Right ventricle myocardium superior (tissue), 1 donor: Measurements from ENCODE around the gene SMIM35. TPM values are rescaled to one million over a fixed set of nuclear protein-coding genes. Genes with fewer than 3 reads are reported as not detected.

Experiments
- ATAC-seq: fragments of 200-7000 bp; cut with Tn5 transposase; one replicate; pipeline ENCODE4 v1.9.1; 2020; ENCODE audit warnings: mild to moderate bottlenecking; ENCODE audit not compliant: poor library complexity
- DNase-seq: peaks from one replicate; pipeline ENCODE4 v3.0.0-alpha.2; 2020
- intact Hi-C: fragments of 100-400 bp; cut with DNase I; formaldehyde crosslinking; loops from one replicate; pipeline ENCODE4 v1.11.2; 2022
- total RNA-seq: library from RNA; stranded (reverse); fragmentation: NEBNext Ultra II Directional; extraction: Animal tissue kit (Norgen Biotek cat#: 25700); gene quantifications from one replicate; pipeline ENCODE4 v1.2.1, GENCODE V29; 2021
- donor health status: DM: no; HTN: yes; CAD: no; lungs with severe emphysema.

Gene SMIM35
- total RNA-seq, 1 donor from 2014 or later, result not detected

DNA sequence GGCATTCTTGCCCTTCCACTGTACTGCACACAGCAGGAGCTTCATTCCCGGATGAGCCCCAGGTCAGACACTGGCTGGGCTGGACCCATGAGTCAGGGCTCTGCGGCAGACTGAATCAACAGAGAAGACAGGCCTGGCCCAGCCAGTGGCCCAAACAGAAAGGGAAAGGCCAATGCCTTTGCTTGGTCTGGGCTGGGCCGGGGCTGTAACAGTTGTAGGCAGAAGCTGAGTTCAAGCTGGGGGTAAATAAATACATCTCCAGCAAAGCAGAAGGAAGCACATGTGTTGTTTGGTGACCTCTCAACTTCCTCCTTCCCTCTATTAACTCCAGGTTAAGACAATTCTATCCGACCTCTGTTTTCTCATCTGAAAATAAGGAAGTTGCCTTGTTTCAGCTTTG, 1.8 kb upstream of the SMIM35 start:
- peak; percentile 28 for ATAC-seq
- peak; percentile 56 for DNase-seq
- intact Hi-C loops, result no loop called here

- ATAC-seq, result no peak
- DNase-seq, result no peak
- intact Hi-C loops, result no loop called here
Observed at GRCh38 chr11:118087931-118088330, 1.2 kb upstream of the SMIM35 start.

GRCh38 chr11:118084656-118085055, 2.1 kb downstream of the SMIM35 start:
- DNase-seq (no peak), ATAC-seq (no peak)
- intact Hi-C loops, result no loop called here

GRCh38 chr11:118084247-118084646, 2.5 kb downstream of the SMIM35 start:
- no peak for DNase-seq
- intact Hi-C loops, result no loop called here
- peak; percentile 85 for ATAC-seq

DNA sequence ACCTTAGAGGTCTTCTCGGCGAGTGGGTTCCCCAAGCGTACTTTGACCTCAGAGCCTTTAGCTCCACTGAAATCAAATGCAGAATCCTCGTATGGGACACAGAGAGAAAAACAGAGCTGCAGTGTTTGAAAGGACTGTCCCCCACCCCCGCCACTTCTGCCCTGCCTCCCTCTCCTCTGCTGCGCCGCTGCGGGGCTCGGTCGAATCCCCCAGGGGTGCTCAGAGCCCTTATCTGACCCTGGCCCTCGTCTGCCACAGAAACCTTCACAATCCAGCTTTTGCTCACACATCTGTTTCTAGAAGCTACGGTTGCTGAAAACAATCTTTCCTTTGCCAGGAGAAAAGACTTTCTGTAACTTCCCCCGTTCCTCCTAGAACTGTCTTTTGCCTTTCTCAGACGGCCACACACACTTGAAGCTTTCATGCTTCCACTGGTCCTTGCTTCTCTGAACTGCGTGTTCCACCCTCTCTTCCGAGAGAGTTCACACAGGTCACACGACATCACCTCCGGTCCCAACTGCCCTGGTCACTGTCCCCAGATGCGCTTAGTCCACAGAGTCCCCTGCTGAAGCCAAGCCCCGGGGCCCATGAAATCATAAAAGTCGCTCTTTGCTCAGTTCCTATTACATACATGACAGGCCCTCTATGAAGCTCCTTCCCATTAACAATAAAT, 3.7 kb downstream of the SMIM35 start:
- ATAC-seq (peak; percentile 18), DNase-seq (no peak)
- intact Hi-C loops, result no loop called here

GRCh38 chr11:118081241-118081958, 5.4 kb downstream of the SMIM35 start:
- DNase-seq, result no peak
- intact Hi-C loops, result no loop called here

DNA sequence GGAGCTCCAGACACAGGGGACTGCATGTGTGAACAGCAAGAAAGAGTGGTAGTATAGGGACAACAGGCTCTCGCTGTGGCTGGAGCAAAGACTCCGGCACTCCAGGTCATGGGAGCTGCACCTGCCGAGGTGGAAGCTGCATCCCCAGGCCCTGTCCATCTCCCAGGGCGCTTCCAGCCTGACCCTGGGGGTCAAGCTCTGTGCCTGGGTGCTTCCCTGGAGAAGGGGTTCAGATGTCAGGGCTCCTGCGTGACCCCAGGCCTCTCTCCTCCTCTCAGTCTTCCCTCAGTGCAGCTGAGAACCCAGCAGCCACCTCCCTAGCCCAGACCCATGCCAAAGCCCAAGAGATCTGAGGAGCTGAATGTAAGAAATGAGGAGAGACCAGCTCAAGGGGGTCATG, 6.5 kb downstream of the SMIM35 start:
- no peak for ATAC-seq
- DNase-seq, result no peak
- intact Hi-C loops, result no loop called here

More at GRCh38 chr11:118081241-118081958, 5.4 kb downstream of the SMIM35 start:
- ATAC-seq, result no peak

- intact Hi-C loops, result no loop called here
- DNase-seq (no peak), ATAC-seq (no peak)
Observed at GRCh38 chr11:118079491-118079890, 7.3 kb downstream of the SMIM35 start.

DNA sequence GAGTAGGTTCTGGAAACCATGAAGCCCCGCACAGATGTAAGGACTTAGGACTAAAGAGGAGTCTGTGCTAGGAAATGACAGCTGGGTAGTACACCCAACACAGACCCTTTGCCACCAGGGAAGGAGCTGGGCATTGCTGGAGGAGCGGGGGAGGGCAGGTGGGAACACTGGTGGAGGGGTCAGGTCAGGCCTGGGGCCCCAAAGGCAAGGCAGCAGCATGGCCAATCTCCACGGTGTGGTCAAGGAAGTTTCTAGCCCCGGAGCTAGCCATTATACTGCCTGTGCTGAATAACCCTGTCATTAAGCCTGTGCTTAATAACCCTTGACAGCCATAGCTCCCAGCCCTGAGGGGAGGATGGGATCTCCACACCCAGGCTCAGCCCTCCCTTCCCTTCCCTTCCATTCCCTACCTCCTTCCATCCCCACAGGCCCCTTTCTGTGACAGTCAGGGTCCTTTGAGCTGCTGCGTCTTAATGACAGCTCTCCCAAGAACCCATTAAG, 7.8 kb downstream of the SMIM35 start:
- intact Hi-C loops, result no loop called here
- ATAC-seq, result no peak
- no peak for DNase-seq

DNA sequence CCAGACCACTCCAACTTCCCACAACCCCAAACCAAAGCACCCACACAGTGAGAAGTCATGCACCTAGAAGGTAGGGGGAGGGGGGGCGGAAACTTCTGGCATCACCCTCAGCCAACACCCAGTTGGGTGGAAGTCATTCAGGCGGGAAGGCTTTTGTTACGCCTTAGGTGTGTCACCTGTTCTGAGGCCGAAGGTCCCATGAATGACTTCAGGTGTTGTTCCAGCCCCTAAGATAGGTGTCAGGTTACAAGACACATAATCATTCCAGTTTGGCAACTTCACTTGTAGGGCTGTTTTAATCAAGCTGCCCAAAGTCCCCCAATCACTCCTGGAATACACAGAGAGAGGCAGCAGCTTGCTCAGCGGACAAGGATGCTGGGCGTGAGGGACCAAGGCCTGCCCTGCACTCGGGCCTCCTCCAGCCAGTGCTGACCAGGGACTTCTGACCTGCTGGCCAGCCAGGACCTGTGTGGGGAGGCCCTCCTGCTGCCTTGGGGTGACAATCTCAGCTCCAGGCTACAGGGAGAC, 9.9 kb downstream of the SMIM35 start, which contains the start of gene TMPRSS4:
TSS of gene TMPRSS4 (plus strand) at position 325 of the 528 bp plus-strand sequence. CDS start 225 bp downstream, outside the sequence.
- intact Hi-C loops, result no loop called here
- ATAC-seq, result peak; percentile 13

GRCh38 chr11:118074785-118075184, 12.0 kb downstream of the SMIM35 start:
- DNase-seq (no peak), ATAC-seq (no peak)
- intact Hi-C loops, result no loop called here

More for the DNA sequence above, 9.9 kb downstream of the SMIM35 start, which contains the start of gene TMPRSS4:
- no peak for DNase-seq

DNA sequence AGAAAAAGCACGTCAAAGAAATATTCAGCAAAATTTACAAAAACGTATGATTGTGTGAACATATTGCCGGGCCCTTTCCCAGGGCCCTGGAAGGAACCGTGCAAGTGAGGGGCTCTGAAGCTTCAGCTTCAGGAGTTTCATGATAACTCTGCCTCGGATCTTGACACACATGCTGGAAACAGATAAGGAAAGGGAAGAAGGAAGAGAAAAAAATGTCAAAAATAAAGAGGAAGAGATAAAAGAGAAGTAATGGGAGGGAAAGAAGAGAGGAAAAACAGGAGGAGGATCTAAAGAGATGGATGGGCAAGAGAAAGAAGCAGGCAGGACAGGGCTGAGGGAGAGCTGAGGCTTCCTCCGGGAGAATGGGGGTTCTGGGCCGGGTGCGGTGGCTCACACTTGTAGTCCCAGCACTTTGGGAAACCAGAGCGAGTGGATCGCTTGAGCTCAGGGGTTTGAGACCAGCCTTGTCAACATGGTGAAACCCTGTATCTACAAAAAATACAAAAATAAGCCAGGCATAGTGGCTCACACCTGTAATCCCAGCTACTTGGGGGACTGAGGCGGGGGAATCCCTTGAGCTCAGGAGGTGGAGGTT, 12.6 kb downstream of the SMIM35 start:
- no peak for ATAC-seq
- DNase-seq, result no peak

GRCh38 chr11:118073554-118073953, 13.2 kb downstream of the SMIM35 start:
- no peak for ATAC-seq
- intact Hi-C loops, result no loop called here
- no peak for DNase-seq

More for the DNA sequence above, 12.6 kb downstream of the SMIM35 start:
- intact Hi-C loops, result no loop called here

DNA sequence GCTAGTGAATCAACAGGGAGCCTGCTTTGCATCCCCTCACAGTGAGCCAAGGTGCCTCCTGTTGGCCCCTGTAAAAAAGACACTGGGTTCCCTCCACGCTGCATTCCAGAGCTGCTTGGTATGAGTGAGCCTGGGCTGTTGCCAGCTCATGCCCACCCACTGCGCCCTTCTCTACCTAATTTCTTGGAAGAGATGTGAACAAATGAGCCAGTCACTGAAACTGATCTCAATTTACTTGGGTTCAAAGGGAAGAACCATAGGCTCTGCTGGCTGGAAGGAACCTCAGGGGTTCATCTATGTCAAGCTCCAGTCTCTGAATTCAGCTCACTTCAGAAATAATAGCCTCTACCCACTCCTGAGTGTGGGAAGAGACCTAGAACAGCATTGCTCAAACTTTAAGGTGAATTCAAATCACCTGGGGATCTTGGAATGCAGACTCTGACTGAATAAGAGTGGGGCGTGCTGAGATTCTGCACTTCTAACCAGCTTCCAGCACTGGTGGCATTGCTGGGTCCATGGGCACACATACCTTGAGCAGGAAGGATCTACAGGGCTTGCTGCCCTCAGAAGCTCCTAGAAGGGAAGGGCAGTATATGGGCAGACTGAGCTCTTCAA, 15.2 kb downstream of the SMIM35 start:
- no peak for DNase-seq
- no peak for ATAC-seq
- intact Hi-C loops, result no loop called here

DNA sequence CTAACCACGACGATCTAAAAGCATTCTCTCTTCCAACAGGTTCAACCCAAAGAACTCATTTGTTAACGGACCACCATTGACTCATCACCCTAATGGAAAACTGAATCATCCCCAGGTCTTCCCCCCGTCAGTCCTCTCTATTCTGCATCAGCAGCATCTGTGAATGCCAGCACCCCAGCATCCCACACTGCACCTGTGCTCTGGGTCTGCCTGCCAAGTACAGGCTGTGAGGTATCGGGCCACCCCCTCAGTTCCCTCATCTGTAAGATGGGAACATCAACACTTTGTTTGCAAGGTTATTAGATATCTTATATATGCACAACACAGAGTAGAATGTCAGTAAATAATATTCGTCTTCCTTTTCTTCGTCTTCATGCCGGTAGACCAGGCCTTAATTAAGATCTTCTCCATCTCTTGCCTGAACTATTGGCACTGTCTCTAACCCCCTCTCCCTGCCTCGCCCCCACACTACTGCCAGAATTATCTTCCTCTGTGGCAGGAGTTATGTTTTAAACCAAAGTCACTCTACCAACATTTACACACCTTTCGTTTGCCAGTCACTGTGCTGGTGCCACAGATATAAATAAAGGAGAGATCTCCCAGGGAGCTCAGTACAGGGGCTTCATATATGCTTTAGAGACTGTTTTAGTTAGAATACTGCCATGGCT, 17.7 kb downstream of the SMIM35 start:
- intact Hi-C loops, result no loop called here
- DNase-seq (no peak), ATAC-seq (no peak)

DNA sequence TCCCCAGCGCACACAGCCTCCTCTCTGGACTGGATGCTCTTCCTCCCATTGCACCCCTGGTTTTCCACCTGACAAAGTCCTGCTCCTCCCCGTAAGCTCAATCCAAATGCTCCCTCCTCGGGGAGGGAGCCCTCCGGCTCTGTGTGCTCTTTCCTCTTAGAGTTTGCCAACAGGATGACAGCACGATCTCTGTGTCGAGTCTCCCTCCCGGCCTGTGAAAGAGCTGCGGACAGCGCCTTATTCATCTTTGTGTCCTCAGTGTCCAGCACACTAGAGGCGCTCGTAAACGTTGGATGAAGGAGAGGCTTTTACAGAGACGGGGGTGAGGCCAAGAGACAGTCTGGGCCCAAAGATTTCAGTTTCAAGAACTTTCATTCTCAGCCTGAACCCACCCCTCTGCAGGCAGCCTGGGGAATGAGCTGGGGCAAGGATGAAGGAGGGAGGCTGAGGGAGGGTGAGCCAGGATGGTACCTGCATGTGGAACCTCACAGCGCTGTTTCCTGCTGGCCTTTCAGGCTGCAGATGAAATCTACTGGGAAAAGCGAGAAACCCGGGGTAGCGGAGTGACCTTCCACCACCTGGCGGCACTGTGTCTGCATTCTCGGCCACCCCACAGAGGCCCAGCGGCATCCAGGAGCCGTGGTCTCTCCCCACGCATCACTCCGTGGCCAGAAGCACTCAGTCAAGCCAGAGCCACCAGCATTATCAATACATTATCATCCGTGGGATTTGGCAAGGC, 18.4 kb downstream of the SMIM35 start:
- ATAC-seq, result no peak
- intact Hi-C loops, result no loop called here
- no peak for DNase-seq

GRCh38 chr11:118067006-118067405, 19.8 kb downstream of the SMIM35 start:
- DNase-seq (no peak), ATAC-seq (no peak)
- intact Hi-C loops, result no loop called here

DNA sequence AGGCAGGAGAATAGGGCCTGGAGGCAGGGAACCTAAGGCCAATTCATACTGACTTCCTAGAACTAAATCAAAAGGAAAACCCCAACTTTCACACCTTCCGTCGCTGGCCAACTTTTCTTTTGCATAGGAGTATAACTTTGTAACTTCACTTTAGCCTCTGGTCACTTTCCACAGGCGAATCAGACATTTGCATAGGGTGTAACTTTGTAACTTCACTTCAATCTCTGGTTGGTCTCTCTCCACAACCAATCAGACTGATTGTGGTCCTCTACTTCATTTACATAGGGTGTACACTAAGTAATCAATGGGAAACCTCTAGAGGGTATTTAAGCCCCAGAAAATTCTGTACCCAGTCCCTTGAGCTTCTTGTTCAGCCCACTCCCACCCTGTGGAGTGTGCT, 21.4 kb downstream of the SMIM35 start:
- ATAC-seq, result no peak
- intact Hi-C loops, result no loop called here

More for the DNA sequence above, 21.4 kb downstream of the SMIM35 start:
- no peak for DNase-seq
